Panc1 (cell line): Measurements from ENCODE around the gene HOXB13.

Experiments
- CTCF ChIP-seq: fragments of 450-650 bp; IDR thresholded peaks from 2 replicates; pipeline ENCODE4 v1.5.1; 2017; ENCODE audit warnings: mild to moderate bottlenecking
- TF ChIP-seq, protein P1 (sequence below), 2 experiments: IDR thresholded peaks; 2 replicates each; pipeline ENCODE4 v1.6.1; 2011 to 2012; ENCODE audit warnings: low read depth in 2 of 2, control low read depth in 1 of 2, low read length in 1 of 2, mild to moderate bottlenecking in 1 of 2, moderate library complexity in 1 of 2; ENCODE audit not compliant: insufficient read depth in 1 of 2

GRCh38 chr17:48693178-48693577 lies 35.4 kb downstream of the HOXB13 start:
- TF ChIP-seq, protein P1, sequence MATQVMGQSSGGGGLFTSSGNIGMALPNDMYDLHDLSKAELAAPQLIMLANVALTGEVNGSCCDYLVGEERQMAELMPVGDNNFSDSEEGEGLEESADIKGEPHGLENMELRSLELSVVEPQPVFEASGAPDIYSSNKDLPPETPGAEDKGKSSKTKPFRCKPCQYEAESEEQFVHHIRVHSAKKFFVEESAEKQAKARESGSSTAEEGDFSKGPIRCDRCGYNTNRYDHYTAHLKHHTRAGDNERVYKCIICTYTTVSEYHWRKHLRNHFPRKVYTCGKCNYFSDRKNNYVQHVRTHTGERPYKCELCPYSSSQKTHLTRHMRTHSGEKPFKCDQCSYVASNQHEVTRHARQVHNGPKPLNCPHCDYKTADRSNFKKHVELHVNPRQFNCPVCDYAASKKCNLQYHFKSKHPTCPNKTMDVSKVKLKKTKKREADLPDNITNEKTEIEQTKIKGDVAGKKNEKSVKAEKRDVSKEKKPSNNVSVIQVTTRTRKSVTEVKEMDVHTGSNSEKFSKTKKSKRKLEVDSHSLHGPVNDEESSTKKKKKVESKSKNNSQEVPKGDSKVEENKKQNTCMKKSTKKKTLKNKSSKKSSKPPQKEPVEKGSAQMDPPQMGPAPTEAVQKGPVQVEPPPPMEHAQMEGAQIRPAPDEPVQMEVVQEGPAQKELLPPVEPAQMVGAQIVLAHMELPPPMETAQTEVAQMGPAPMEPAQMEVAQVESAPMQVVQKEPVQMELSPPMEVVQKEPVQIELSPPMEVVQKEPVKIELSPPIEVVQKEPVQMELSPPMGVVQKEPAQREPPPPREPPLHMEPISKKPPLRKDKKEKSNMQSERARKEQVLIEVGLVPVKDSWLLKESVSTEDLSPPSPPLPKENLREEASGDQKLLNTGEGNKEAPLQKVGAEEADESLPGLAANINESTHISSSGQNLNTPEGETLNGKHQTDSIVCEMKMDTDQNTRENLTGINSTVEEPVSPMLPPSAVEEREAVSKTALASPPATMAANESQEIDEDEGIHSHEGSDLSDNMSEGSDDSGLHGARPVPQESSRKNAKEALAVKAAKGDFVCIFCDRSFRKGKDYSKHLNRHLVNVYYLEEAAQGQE (IDR thresholded peaks at IDR 0.05; ENCODE audit: insufficient read depth in 1 of 2, low read depth in 2 of 2, low read length in 1 of 2) = no peak
- TF ChIP-seq CTCF = no peak
